Neural progenitor cell (in vitro differentiated cells): ENCODE measurements around the gene SLC44A5.

Experiments used
- CTCF ChIP-seq: fragments of 200-600 bp; sonication (generic); IDR thresholded peaks from 2 replicates; pipeline ENCODE4 v1.5.1; 2017; ENCODE audit warnings: antibody characterized with exemption, mild to moderate bottlenecking
- EZH2phosphoT487 ChIP-seq: fragments of 200-600 bp; sonication (generic); IDR thresholded peaks from 2 replicates; pipeline ENCODE4 v1.6.1; 2017; ENCODE audit warnings: antibody characterized with exemption

GRCh38 chr1:75334876-75335389 is 276.0 kb downstream of the SLC44A5 start:
- TF ChIP-seq CTCF (no peak), EZH2phosphoT487 (no peak)
